AG09319 (cell line): ENCODE measurements around the gene AFTPH.

Experiments used
- DNase-seq: peaks from one replicate; pipeline ENCODE4 v3.0.0-alpha.2; 2010; ENCODE audit warnings: low read depth; ENCODE audit errors: extremely low read depth
- TF ChIP-seq, protein P1 (sequence below): IDR thresholded peaks from 2 replicates; pipeline ENCODE4 v1.5.1; 2011; ENCODE audit warnings: low read depth, mild to moderate bottlenecking, inconsistent platforms, low read length, moderate library complexity

AFTPH gene

GRCh38 chr2:64489081-64489751 is 34.9 kb upstream of the AFTPH start:
- TF ChIP-seq, protein P1, sequence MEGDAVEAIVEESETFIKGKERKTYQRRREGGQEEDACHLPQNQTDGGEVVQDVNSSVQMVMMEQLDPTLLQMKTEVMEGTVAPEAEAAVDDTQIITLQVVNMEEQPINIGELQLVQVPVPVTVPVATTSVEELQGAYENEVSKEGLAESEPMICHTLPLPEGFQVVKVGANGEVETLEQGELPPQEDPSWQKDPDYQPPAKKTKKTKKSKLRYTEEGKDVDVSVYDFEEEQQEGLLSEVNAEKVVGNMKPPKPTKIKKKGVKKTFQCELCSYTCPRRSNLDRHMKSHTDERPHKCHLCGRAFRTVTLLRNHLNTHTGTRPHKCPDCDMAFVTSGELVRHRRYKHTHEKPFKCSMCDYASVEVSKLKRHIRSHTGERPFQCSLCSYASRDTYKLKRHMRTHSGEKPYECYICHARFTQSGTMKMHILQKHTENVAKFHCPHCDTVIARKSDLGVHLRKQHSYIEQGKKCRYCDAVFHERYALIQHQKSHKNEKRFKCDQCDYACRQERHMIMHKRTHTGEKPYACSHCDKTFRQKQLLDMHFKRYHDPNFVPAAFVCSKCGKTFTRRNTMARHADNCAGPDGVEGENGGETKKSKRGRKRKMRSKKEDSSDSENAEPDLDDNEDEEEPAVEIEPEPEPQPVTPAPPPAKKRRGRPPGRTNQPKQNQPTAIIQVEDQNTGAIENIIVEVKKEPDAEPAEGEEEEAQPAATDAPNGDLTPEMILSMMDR = no peak
- no peak for DNase-seq

- DNase-seq = no peak
- TF ChIP-seq, protein P1 = no peak
Measured at GRCh38 chr2:64491426-64491825, 32.7 kb upstream of the AFTPH start.

- no peak for DNase-seq
- TF ChIP-seq, protein P1 = no peak
Measured at GRCh38 chr2:64492272-64492671, 31.9 kb upstream of the AFTPH start.

- no peak for DNase-seq
- TF ChIP-seq, protein P1 = no peak
Measured at GRCh38 chr2:64492821-64493220, 31.3 kb upstream of the AFTPH start.

- DNase-seq = no peak
Measured at GRCh38 chr2:64493788-64494187, 30.3 kb upstream of the AFTPH start.

GRCh38 chr2:64498438-64498837 is 25.7 kb upstream of the AFTPH start:
- TF ChIP-seq, protein P1 = no peak
- DNase-seq = no peak

More at GRCh38 chr2:64493788-64494187, 30.3 kb upstream of the AFTPH start:
- TF ChIP-seq, protein P1 = no peak

GRCh38 chr2:64500549-64500948 is 23.6 kb upstream of the AFTPH start:
- no peak for DNase-seq
- TF ChIP-seq, protein P1 = no peak
